Endodermal cell (in vitro differentiated cells): ENCODE measurements around the gene TMEM255B. TPM values are rescaled to one million over a fixed set of nuclear protein-coding genes. Genes with fewer than 3 reads are reported as not detected.

Experiments used
- DNase-seq: peaks from one replicate; pipeline ENCODE4 v3.0.0-alpha.2; 2017
- H3K27ac ChIP-seq: 2 replicates; pipeline ENCODE4 v1.5.1; 2013; ENCODE audit warnings: mild to moderate bottlenecking, low read depth, low read length, moderate library complexity
- H3K27me3 ChIP-seq: 2 replicates; pipeline ENCODE4 v1.6.1; 2013; ENCODE audit warnings: mild to moderate bottlenecking, low read length, moderate library complexity; ENCODE audit not compliant: insufficient read depth, control insufficient read depth, poor library complexity, severe bottlenecking
- H3K36me3 ChIP-seq: 2 replicates; pipeline ENCODE4 v1.7.0; 2013; ENCODE audit warnings: mild to moderate bottlenecking, low read length, moderate library complexity; ENCODE audit not compliant: control insufficient read depth, insufficient read depth
- H3K4me1 ChIP-seq: one replicate; pipeline ENCODE4 v1.7.0; 2013; ENCODE audit warnings: low read length; ENCODE audit not compliant: control insufficient read depth, insufficient read depth
- H3K4me3 ChIP-seq: 2 replicates; pipeline ENCODE4 v1.5.1; 2013; ENCODE audit warnings: mild to moderate bottlenecking, low read length, moderate library complexity
- H3K9ac ChIP-seq: 2 replicates; pipeline ENCODE4 v1.6.1; 2013; ENCODE audit warnings: mild to moderate bottlenecking, low read length, moderate library complexity; ENCODE audit not compliant: poor library complexity, severe bottlenecking; ENCODE audit errors: extremely low read depth
- H3K9me3 ChIP-seq: 2 replicates; pipeline ENCODE4 v1.6.1; 2013; ENCODE audit warnings: mild to moderate bottlenecking, low read length, moderate library complexity; ENCODE audit not compliant: control insufficient read depth
- H3K27ac Mint-ChIP-seq: 2 replicates; pipeline ENCODE4 v1.8.0; 2020; ENCODE audit warnings: mixed read lengths
- H3K27me3 Mint-ChIP-seq: 2 replicates; pipeline ENCODE4 v1.8.0; 2021; ENCODE audit warnings: mild to moderate bottlenecking, mixed read lengths; ENCODE audit not compliant: insufficient read depth
- H3K36me3 Mint-ChIP-seq: 2 replicates; pipeline ENCODE4 v1.8.0; 2020; ENCODE audit warnings: low read depth, mixed read lengths
- H3K4me1 Mint-ChIP-seq: 2 replicates; pipeline ENCODE4 v1.8.0; 2020; ENCODE audit warnings: mixed read lengths
- H3K4me3 Mint-ChIP-seq: 2 replicates; pipeline ENCODE4 v1.8.0; 2020; ENCODE audit warnings: mild to moderate bottlenecking, moderate library complexity, mixed read lengths
- H3K9me3 Mint-ChIP-seq: 2 replicates; pipeline ENCODE4 v1.8.0; 2020; ENCODE audit warnings: mild to moderate bottlenecking, mixed read lengths
- WGBS, 2 experiments: methylation state at CpG; one replicate each; pipeline versions ENCODE4 v1.1.5 to v1.1.7; 2013; ENCODE audit warnings: missing lambda C conversion rate in 2 of 2, mixed read lengths in 1 of 2; ENCODE audit not compliant: insufficient coverage in 1 of 2, insufficient read length in 1 of 2; 5-methylcytosine and 5-hydroxymethylcytosine counted together
- total RNA-seq, 2 donors: library from RNA; stranded (reverse); fragmentation: NEBNext Ultra II Directional in 1 of 2; extraction: Animal tissue kit (Norgen Biotek cat#: 25700) in 1 of 2; gene quantifications; 2 replicates in 1 of 2; 3 replicates in 1 of 2; pipeline ENCODE4 v1.2.1, GENCODE V29; 2021
- TF ChIP-seq, protein P1 (sequence below): fragments of 200-600 bp; sonication (generic); conservative IDR thresholded peaks from 2 replicates; pipeline ENCODE4 v1.5.0; 2021; ENCODE audit warnings: antibody characterized with exemption, mild to moderate bottlenecking

The TMEM255B gene
- total RNA-seq, 2 donors from 2014 or later, result 0.55 to 2.1 TPM

GRCh38 chr13:113849546-113849945 lies 90.5 kb downstream of the TMEM255B start:
- Histone ChIP-seq H3K27ac (no peak overlapping the region), H3K4me3 (no peak overlapping the region), H3K9ac (no peak overlapping the region), H3K27me3 (no peaks in the 10 kb centered on the region), H3K9me3 (no peaks in the 10 kb centered on the region), H3K4me1 (no peaks in the 10 kb centered on the region), H3K36me3 (peaks cover 14% of the 10 kb centered on the region)
- peaks cover 1% of the 10 kb centered on the region for H3K36me3 Mint-ChIP-seq
- no peaks in the 10 kb centered on the region for H3K9me3 Mint-ChIP-seq
- TF ChIP-seq, protein P1, sequence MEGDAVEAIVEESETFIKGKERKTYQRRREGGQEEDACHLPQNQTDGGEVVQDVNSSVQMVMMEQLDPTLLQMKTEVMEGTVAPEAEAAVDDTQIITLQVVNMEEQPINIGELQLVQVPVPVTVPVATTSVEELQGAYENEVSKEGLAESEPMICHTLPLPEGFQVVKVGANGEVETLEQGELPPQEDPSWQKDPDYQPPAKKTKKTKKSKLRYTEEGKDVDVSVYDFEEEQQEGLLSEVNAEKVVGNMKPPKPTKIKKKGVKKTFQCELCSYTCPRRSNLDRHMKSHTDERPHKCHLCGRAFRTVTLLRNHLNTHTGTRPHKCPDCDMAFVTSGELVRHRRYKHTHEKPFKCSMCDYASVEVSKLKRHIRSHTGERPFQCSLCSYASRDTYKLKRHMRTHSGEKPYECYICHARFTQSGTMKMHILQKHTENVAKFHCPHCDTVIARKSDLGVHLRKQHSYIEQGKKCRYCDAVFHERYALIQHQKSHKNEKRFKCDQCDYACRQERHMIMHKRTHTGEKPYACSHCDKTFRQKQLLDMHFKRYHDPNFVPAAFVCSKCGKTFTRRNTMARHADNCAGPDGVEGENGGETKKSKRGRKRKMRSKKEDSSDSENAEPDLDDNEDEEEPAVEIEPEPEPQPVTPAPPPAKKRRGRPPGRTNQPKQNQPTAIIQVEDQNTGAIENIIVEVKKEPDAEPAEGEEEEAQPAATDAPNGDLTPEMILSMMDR, result no peak
- H3K4me1 Mint-ChIP-seq, result peaks cover 19% of the 10 kb centered on the region
- WGBS, 2 experiments, result 91 to 93% methylated on average over 2 to 3 of the region's 3 CpGs
- no peak overlapping the region for H3K27ac Mint-ChIP-seq
- H3K27me3 Mint-ChIP-seq, result no peaks in the 10 kb centered on the region
- no peak overlapping the region for H3K4me3 Mint-ChIP-seq
- DNase-seq, result no peak

- Histone ChIP-seq H3K9me3 (no peaks in the 10 kb centered on the region), H3K4me1 (no peaks in the 10 kb centered on the region), H3K27ac (no peak overlapping the region), H3K4me3 (no peak overlapping the region), H3K36me3 (peaks cover 14% of the 10 kb centered on the region), H3K27me3 (no peaks in the 10 kb centered on the region), H3K9ac (no peak overlapping the region)
- Mint-ChIP-seq H3K4me1 (peaks cover 19% of the 10 kb centered on the region), H3K27me3 (no peaks in the 10 kb centered on the region), H3K36me3 (no peaks in the 10 kb centered on the region), H3K4me3 (no peak overlapping the region), H3K27ac (no peak overlapping the region), H3K9me3 (no peaks in the 10 kb centered on the region)
- TF ChIP-seq, protein P1, result no peak
- 95 to 98% methylated on average over 6 to 8 of the region's 8 CpGs for WGBS, 2 experiments
- DNase-seq, result peak; percentile 23
These were observed 91.1 kb downstream of the TMEM255B start for GRCh38 chr13:113849981-113850721.

DNA sequence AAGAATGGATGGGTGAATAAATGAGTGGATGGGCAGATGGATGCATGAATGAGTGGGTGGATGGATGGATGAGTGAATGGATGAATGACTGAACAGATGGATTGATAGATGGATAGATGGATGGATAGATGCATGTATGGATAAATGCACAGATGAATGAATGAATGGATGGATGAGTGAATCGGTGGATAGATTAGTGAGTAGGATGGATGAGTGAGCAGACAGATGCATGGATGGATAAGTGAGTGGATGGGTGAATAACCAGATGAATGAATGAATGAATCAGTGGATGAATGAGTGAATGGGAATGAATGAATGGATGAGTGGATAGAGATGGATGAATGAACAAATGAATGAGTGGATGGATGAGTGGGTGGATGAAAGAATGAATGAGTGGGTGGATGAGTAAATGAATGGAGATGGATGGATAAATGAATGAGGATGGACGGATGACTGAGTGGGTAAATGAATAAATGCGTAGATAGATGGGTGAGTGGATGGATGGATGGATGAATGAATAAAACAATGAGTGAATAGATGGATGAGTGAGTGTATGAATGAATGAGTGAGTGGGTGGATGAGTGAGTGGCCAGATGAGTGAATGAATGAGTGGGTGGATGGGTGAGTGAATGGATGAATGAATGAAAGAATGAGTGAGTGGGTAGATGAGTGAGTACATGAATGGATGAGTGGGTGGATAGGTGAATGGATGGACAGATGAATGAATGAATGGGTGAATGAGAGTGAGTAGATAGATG lies 91.9 kb downstream of the TMEM255B start:
- Histone ChIP-seq H3K36me3 (peaks cover 11% of the 10 kb centered on the region), H3K9me3 (no peaks in the 10 kb centered on the region), H3K9ac (no peak overlapping the region), H3K4me3 (no peak overlapping the region), H3K27me3 (no peaks in the 10 kb centered on the region), H3K4me1 (no peaks in the 10 kb centered on the region), H3K27ac (no peak overlapping the region)
- Mint-ChIP-seq H3K4me1 (peaks cover 19% of the 10 kb centered on the region), H3K4me3 (no peak overlapping the region), H3K27ac (no peak overlapping the region), H3K9me3 (no peaks in the 10 kb centered on the region), H3K36me3 (no peaks in the 10 kb centered on the region), H3K27me3 (no peaks in the 10 kb centered on the region)
- 91% methylated on average over 3 of the region's 3 CpGs for WGBS, 2 experiments
- TF ChIP-seq, protein P1, result no peak
- no peak for DNase-seq
